Panc1 (cell line): ENCODE measurements around the gene UFD1. TPM values are rescaled to one million over a fixed set of nuclear protein-coding genes. Genes with fewer than 3 reads are reported as not detected.

Source experiments
- ATAC-seq: fragments of 200-7000 bp; cut with Tn5 transposase; 2 replicates; pipeline ENCODE4 v1.9.1; 2020; ENCODE audit warnings: mild to moderate bottlenecking, moderate library complexity
- BruUV-seq: library from RNA; stranded (reverse); fragments of 400-500 nt; replicated peaks from 2 replicates; lab custom pipeline; 2021; lab: Mats Ljungman, UMichigan
- CTCF ChIA-PET: fragments of 300-600 bp; sonication (Branson Sonifier 250); formaldehyde crosslinking; loops from one replicate; lab custom pipeline; 2022; ENCODE audit warnings: antibody characterized with exemption; lab: Charles Lee
- POLR2A ChIA-PET: fragments of 300-600 bp; sonication (Branson Sonifier 250); formaldehyde crosslinking; loops from one replicate; lab custom pipeline; 2022; ENCODE audit warnings: antibody characterized with exemption; lab: Charles Lee
- DNase-seq: peaks from one replicate; pipeline ENCODE4 v3.0.0-alpha.2; 2010; ENCODE audit warnings: low read depth, low spot score
- H3K27ac ChIP-seq: 2 replicates; pipeline ENCODE4 v1.5.1; 2011; ENCODE audit warnings: mild to moderate bottlenecking, low read length, inconsistent platforms
- H3K27me3 ChIP-seq: fragments of 200-500 bp; sonication (Bioruptor generic); 2 replicates; pipeline ENCODE4 v1.6.0; 2014; ENCODE audit warnings: low read length, inconsistent platforms; ENCODE audit not compliant: control insufficient read depth, insufficient read depth
- H3K36me3 ChIP-seq: fragments of 200-500 bp; sonication (Bioruptor generic); 2 replicates; pipeline ENCODE4 v1.5.1; 2014; ENCODE audit warnings: inconsistent platforms, mild to moderate bottlenecking, low read length, moderate library complexity; ENCODE audit not compliant: control insufficient read depth, insufficient read depth
- H3K4me1 ChIP-seq: 2 replicates; pipeline ENCODE4 v1.5.1; 2011; ENCODE audit warnings: inconsistent platforms, mild to moderate bottlenecking, low read length, moderate library complexity; ENCODE audit not compliant: control insufficient read depth, insufficient read depth
- H3K4me3 ChIP-seq, 2 experiments: 2 replicates each; pipeline ENCODE4 v1.5.1; 2011 to 2012; ENCODE audit warnings: low read depth in 2 of 2, low read length in 2 of 2, mild to moderate bottlenecking in 2 of 2, inconsistent platforms in 1 of 2, moderate library complexity in 1 of 2
- H3K9me3 ChIP-seq: fragments of 200-500 bp; sonication (Bioruptor generic); 2 replicates; pipeline ENCODE4 v1.5.1; 2014; ENCODE audit warnings: low read depth, mild to moderate bottlenecking, inconsistent platforms, low read length, moderate library complexity; ENCODE audit not compliant: control insufficient read depth, insufficient read depth
- POLR2AphosphoS5 ChIP-seq: IDR thresholded peaks from 2 replicates; pipeline ENCODE4 v1.6.1; 2012; ENCODE audit warnings: mild to moderate bottlenecking, low read depth, low read length, moderate library complexity
- SIN3A ChIP-seq: IDR thresholded peaks from 2 replicates; pipeline ENCODE4 v1.6.1; 2012; ENCODE audit warnings: low read depth, mild to moderate bottlenecking, low read length, moderate library complexity, borderline replicate concordance; ENCODE audit not compliant: insufficient read depth
- TCF7L2 ChIP-seq: IDR thresholded peaks from 2 replicates; pipeline ENCODE4 v1.6.1; 2011; ENCODE audit warnings: mild to moderate bottlenecking, low read depth, low read length, inconsistent platforms
- in situ Hi-C: cut with HindIII; loops from 2 replicates; pipeline ENCODE4 v1.10.0; 2016; ENCODE audit warnings: low sequenced_read_pairs, low pct_unique_long_range_greater_than_20kb
- intact Hi-C: fragments of 100-400 bp; cut with micrococcal nuclease; formaldehyde crosslinking; loops from one replicate; pipeline ENCODE4 v1.10.0; 2022; ENCODE audit not compliant: unreplicated experiment
- total RNA-seq: library from RNA; stranded (reverse); gene quantifications from one replicate; pipeline ENCODE4 v1.2.1, GENCODE V29; 2021; ENCODE audit not compliant: unreplicated experiment
- TF ChIP-seq, protein P1 (sequence below), 2 experiments: IDR thresholded peaks; 2 replicates each; pipeline ENCODE4 v1.6.1; 2011 to 2012; ENCODE audit warnings: low read depth in 2 of 2, control low read depth in 1 of 2, low read length in 1 of 2, mild to moderate bottlenecking in 1 of 2, moderate library complexity in 1 of 2; ENCODE audit not compliant: insufficient read depth in 1 of 2
- TF ChIP-seq, protein P2 (sequence below): fragments of 450-650 bp; IDR thresholded peaks from 2 replicates; pipeline ENCODE4 v1.5.1; 2017; ENCODE audit warnings: mild to moderate bottlenecking

UFD1 gene
- total RNA-seq, 1 experiment from 2014 or later: 82.8 TPM

DNA sequence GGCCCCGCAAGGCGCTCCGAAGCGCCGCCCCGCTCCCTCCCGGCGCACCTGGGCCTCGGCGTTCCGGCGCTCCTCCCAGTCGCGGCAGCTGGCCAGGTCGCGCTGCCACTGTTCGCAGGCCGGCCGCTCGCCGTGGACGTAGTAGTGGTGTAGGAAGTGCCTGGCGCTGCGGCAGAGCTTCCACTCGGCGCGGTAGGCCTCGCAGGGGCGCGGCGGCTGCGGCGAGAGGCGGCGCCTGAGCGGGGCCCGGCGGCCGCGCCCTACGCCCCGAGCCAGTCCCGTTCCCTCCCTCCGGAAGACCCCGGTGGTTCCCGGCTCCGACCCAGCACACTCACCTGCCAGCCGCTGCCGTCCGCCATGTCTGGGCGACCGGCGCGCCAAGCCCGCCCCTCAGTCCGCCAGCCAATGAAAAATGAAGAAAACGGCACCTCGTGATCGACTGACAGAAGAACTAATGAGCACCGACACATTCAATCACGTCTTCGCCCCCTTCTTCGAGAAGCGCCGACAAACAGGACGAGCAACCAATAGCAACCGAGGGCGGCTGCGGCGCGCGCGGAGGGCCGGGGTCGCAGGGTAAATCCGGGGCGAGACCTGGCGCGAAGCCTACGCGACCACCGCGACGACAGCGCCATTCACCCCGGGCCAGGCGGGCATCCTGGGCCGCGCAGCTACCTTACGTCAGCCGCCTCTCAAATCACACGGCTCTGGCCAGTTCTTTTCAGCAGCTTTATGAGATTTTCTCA is 31.5 kb downstream of the UFD1 start, which contains the start of gene C22orf39:
Gene C22orf39 (minus strand): TSS at position 382 of the 746 bp plus-strand sequence. CDS start 23 bp downstream, at position 359.
- intact Hi-C loops: no loop called here
- in situ Hi-C loops: no loop called here
- no peaks in the 10 kb centered on the region; the same call in none of the 2 replicates for H3K36me3 ChIP-seq
- H3K27me3 ChIP-seq: no peaks in the 10 kb centered on the region
- H3K4me1 ChIP-seq: peaks cover 16% of the 10 kb centered on the region; the same call in 1 of the 2 replicates
- peak within 1 kb of the TSS; percentile 84 for H3K27ac ChIP-seq
- H3K4me3 ChIP-seq: peak within 1 kb of the TSS; percentile 74 to 81
- POLR2A ChIA-PET: interaction anchor here (0.6 kb wide), 1 partner anchor 37 kb away, joined by 3 read pairs; no protein-coding TSS in a partner anchor
- ATAC-seq (peak; percentile 93), DNase-seq (peak; percentile 54)
- no peaks in the 10 kb centered on the region for H3K9me3 ChIP-seq
- BruUV-seq: no TSS peak
- TF ChIP-seq, protein P1, sequence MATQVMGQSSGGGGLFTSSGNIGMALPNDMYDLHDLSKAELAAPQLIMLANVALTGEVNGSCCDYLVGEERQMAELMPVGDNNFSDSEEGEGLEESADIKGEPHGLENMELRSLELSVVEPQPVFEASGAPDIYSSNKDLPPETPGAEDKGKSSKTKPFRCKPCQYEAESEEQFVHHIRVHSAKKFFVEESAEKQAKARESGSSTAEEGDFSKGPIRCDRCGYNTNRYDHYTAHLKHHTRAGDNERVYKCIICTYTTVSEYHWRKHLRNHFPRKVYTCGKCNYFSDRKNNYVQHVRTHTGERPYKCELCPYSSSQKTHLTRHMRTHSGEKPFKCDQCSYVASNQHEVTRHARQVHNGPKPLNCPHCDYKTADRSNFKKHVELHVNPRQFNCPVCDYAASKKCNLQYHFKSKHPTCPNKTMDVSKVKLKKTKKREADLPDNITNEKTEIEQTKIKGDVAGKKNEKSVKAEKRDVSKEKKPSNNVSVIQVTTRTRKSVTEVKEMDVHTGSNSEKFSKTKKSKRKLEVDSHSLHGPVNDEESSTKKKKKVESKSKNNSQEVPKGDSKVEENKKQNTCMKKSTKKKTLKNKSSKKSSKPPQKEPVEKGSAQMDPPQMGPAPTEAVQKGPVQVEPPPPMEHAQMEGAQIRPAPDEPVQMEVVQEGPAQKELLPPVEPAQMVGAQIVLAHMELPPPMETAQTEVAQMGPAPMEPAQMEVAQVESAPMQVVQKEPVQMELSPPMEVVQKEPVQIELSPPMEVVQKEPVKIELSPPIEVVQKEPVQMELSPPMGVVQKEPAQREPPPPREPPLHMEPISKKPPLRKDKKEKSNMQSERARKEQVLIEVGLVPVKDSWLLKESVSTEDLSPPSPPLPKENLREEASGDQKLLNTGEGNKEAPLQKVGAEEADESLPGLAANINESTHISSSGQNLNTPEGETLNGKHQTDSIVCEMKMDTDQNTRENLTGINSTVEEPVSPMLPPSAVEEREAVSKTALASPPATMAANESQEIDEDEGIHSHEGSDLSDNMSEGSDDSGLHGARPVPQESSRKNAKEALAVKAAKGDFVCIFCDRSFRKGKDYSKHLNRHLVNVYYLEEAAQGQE (IDR thresholded peaks at IDR 0.05; ENCODE audit: insufficient read depth in 1 of 2, low read depth in 2 of 2, low read length in 1 of 2): no peak
- TF ChIP-seq, protein P2, sequence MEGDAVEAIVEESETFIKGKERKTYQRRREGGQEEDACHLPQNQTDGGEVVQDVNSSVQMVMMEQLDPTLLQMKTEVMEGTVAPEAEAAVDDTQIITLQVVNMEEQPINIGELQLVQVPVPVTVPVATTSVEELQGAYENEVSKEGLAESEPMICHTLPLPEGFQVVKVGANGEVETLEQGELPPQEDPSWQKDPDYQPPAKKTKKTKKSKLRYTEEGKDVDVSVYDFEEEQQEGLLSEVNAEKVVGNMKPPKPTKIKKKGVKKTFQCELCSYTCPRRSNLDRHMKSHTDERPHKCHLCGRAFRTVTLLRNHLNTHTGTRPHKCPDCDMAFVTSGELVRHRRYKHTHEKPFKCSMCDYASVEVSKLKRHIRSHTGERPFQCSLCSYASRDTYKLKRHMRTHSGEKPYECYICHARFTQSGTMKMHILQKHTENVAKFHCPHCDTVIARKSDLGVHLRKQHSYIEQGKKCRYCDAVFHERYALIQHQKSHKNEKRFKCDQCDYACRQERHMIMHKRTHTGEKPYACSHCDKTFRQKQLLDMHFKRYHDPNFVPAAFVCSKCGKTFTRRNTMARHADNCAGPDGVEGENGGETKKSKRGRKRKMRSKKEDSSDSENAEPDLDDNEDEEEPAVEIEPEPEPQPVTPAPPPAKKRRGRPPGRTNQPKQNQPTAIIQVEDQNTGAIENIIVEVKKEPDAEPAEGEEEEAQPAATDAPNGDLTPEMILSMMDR: no peak
- TF ChIP-seq TCF7L2: no peak
- peak; percentile 70 for TF ChIP-seq POLR2AphosphoS5
- TF ChIP-seq SIN3A: 0 out of 2 replicates have a peak, but pooled peaks have one; percentile 61
- CTCF ChIA-PET: no interaction called here

DNA sequence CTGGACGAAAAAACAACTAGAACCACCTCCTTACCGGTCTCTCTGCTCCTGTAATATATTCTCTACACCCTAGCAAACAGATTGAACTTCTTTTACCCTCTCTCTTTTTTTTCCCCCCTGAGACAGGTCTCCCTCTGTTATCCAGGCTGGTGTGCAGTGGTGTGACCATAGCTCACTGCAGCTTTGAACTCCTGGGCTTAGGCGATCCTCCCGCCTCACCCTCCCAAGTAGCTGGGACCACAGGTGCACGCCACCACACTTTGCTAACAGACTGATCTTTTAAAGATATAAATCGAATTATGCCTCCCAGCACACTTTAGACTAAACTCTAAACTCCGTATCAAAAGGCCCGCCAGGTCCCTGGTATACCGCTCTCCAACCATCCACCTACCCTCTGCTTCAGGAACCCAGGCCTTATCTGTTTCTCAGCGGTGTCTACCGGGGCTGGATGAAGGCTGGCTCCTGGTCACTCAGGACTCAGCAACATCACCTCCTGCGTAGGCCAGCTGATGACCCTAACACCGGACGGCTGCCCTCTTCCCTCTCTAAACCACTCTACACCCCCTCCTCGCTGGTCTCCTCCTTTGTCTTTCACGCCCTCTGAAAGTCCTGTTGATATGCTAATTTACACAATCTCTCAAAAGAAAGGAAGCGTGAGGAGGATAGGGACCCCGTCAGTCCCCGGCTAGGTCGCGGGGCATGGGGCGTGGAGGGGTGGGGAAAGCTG is 32.2 kb downstream of the UFD1 start:
- CTCF ChIA-PET: interaction anchor here (0.6 kb wide), 1 partner anchor 40 kb away, joined by 8 read pairs; no protein-coding TSS in a partner anchor

More for the DNA sequence above, 32.2 kb downstream of the UFD1 start:
- BruUV-seq: no TSS peak
- H3K4me3 ChIP-seq: peak overlapping the region; percentile 74 to 81
- POLR2A ChIA-PET: no interaction called here
- no peaks in the 10 kb centered on the region for H3K27me3 ChIP-seq
- DNase-seq: no peak
- intact Hi-C loops (no loop called here), in situ Hi-C loops (no loop called here)
- H3K27ac ChIP-seq: peak overlapping the region; percentile 76
- H3K4me1 ChIP-seq: peaks cover 16% of the 10 kb centered on the region; the same call in 1 of the 2 replicates
- ATAC-seq: peak; percentile 49
- TF ChIP-seq SIN3A: no peak
- no peak for TF ChIP-seq POLR2AphosphoS5
- TF ChIP-seq, protein P2: no peak
- TF ChIP-seq, protein P1 (IDR thresholded peaks at IDR 0.05; ENCODE audit: insufficient read depth in 1 of 2, low read depth in 2 of 2, low read length in 1 of 2): no peak
- TF ChIP-seq TCF7L2: no peak
- H3K9me3 ChIP-seq: no peaks in the 10 kb centered on the region
- H3K36me3 ChIP-seq: no peaks in the 10 kb centered on the region; the same call in none of the 2 replicates
